G401.6 (cell line): ENCODE measurements around the gene ZRANB1.

Experiments used
- FAIRE-seq: peaks from 2 replicates; lab custom pipeline; 2012; peaks lifted over from hg19 to GRCh38; lab: Jason Lieb, UNC

Gene ZRANB1

GRCh38 chr10:124994573-124995473, 52.9 kb downstream of the ZRANB1 start:
- FAIRE-seq: no peak

- no peak for FAIRE-seq
These were observed 53.7 kb downstream of the ZRANB1 start for GRCh38 chr10:124995605-124996004.

GRCh38 chr10:124996127-124996853, 54.4 kb downstream of the ZRANB1 start:
- FAIRE-seq: no peak

- FAIRE-seq: no peak
These were observed 54.9 kb downstream of the ZRANB1 start for GRCh38 chr10:124996854-124997215.

GRCh38 chr10:124997306-124997705, 55.4 kb downstream of the ZRANB1 start:
- FAIRE-seq: no peak

GRCh38 chr10:124997771-124998623, 56.1 kb downstream of the ZRANB1 start:
- no peak for FAIRE-seq

- no peak for FAIRE-seq
These were observed 56.8 kb downstream of the ZRANB1 start for GRCh38 chr10:124998624-124999291.

GRCh38 chr10:124999433-125000365, 57.8 kb downstream of the ZRANB1 start:
- FAIRE-seq: no peak

GRCh38 chr10:125000366-125001312, 58.7 kb downstream of the ZRANB1 start:
- FAIRE-seq: no peak

GRCh38 chr10:125001313-125002046, 59.6 kb downstream of the ZRANB1 start:
- no peak for FAIRE-seq

- FAIRE-seq: no peak
These were observed 60.1 kb downstream of the ZRANB1 start for GRCh38 chr10:125002047-125002422.

- no peak for FAIRE-seq
These were observed 60.7 kb downstream of the ZRANB1 start for GRCh38 chr10:125002423-125003145.

- FAIRE-seq: no peak
These were observed 61.4 kb downstream of the ZRANB1 start for GRCh38 chr10:125003146-125003900.

- no peak for FAIRE-seq
These were observed 62.1 kb downstream of the ZRANB1 start for GRCh38 chr10:125003901-125004467.

GRCh38 chr10:125004571-125005311, 62.8 kb downstream of the ZRANB1 start:
- FAIRE-seq: no peak
